Right lobe of liver (tissue), 6 donors: ENCODE measurements around the gene DUSP8. TPM values are rescaled to one million over a fixed set of nuclear protein-coding genes. Genes with fewer than 3 reads are reported as not detected.

Source experiments
- ATAC-seq, 4 donors: fragments of 200-7000 bp; cut with Tn5 transposase; one replicate each; pipeline ENCODE4 v1.9.1; 2020; ENCODE audit warnings: mild to moderate bottlenecking in 4 of 4, moderate library complexity in 4 of 4
- DNase-seq, 3 donors: peaks; one replicate each; pipeline ENCODE4 v3.0.0-alpha.2; 2020
- H3K27ac ChIP-seq, 3 donors: fragments of 200-600 bp; one replicate each; pipeline ENCODE4 v1.8.0; 2022
- H3K27me3 ChIP-seq, 2 donors: fragments of 200-600 bp; one replicate each; pipeline ENCODE4 v1.8.0; 2022
- H3K36me3 ChIP-seq, 4 donors: fragments of 200-600 bp; sonication (generic) in 1 of 4; one replicate each; pipeline versions ENCODE4 v1.5.1 to v1.8.0; 2017 to 2022; ENCODE audit warnings: control low read depth in 1 of 4
- H3K4me1 ChIP-seq, 4 donors: fragments of 200-600 bp; sonication (generic) in 1 of 4; one replicate each; pipeline versions ENCODE4 v1.5.1 to v1.8.0; 2017 to 2022; ENCODE audit warnings: control low read depth in 1 of 4
- H3K4me3 ChIP-seq, 3 donors: fragments of 200-600 bp; one replicate each; pipeline ENCODE4 v1.8.0; 2022
- H3K9me3 ChIP-seq, 4 donors: fragments of 200-600 bp; sonication (generic) in 1 of 4; one replicate each; pipeline versions ENCODE4 v1.5.1 to v1.8.0; 2017 to 2022; ENCODE audit warnings: control low read depth in 1 of 4
- CTCF ChIP-seq, 4 donors: fragments of 200-600 bp in 3 of 4; fragments of 450-650 bp in 1 of 4; IDR thresholded peaks; one replicate each; pipeline versions ENCODE4 v1.5.1 to v1.8.0; 2016 to 2022; ENCODE audit warnings: antibody characterized with exemption in 4 of 4, mild to moderate bottlenecking in 2 of 4
- POLR2A ChIP-seq: fragments of 450-650 bp; IDR thresholded peaks from one replicate; pipeline ENCODE4 v1.6.1; 2017; ENCODE audit warnings: antibody characterized with exemption, mild to moderate bottlenecking
- WGBS: methylation state at CpG from one replicate; pipeline ENCODE4 v1.1.6; 2018; ENCODE audit warnings: low coverage, low lambda C conversion rate; ENCODE audit not compliant: insufficient coverage; ENCODE audit errors: missing lambda C conversion rate; 5-methylcytosine and 5-hydroxymethylcytosine counted together
- intact Hi-C, 2 donors: fragments of 100-400 bp; cut with DNase I; formaldehyde crosslinking; loops; one replicate each; pipeline versions ENCODE4 v1.11.2 to v1.14.1; 2022
- total RNA-seq, 6 experiments: library from RNA; depleted of rRNA in 2 of 6; stranded (reverse); fragments of >200 nt in 2 of 6; fragmentation: NEBNext Ultra II Directional in 3 of 6; extraction: Animal tissue kit (Norgen Biotek cat#: 25700) in 3 of 6; gene quantifications; one replicate each; pipeline versions ENCODE4 v1.1.0 to v1.2.4, GENCODE V29; 2016 to 2023
- donor health status: DM: no; HTN: yes; CAD: no.
- donor health status: DM: no; HTN: no; CAD: no.
- donor health status: DM: no; HTN: no; CAD: no.
- donor health status: DM: no; HTN: yes; CAD: no.
- donor health status: DM: no; HTN: yes; CAD: no.

The DUSP8 gene
- total RNA-seq, 6 experiments from 2014 or later, result 0.22 to 13.7 (median 4.4) TPM

GRCh38 chr11:1533342-1533725 lies 38.7 kb downstream of the DUSP8 start:
- no CpG with 5 or more reads among the region's 10 CpGs for WGBS
- peaks cover 0 to 7% (median 3%) of the 10 kb centered on the region in 4 donors for H3K36me3 ChIP-seq
- no peak overlapping the region for H3K27ac ChIP-seq

GRCh38 chr11:1532606-1533341 lies 39.3 kb downstream of the DUSP8 start:
- TF ChIP-seq POLR2A (no peak), CTCF (IDR thresholded peaks at IDR 0.05) (no peak)

More at GRCh38 chr11:1533342-1533725, 38.7 kb downstream of the DUSP8 start:
- no peaks in the 10 kb centered on the region for H3K9me3 ChIP-seq
- no peak overlapping the region for H3K4me3 ChIP-seq
- ATAC-seq (no peak), DNase-seq (no peak)
- no peaks in the 10 kb centered on the region for H3K4me1 ChIP-seq
- intact Hi-C loops, result no loop called here
- no peaks in the 10 kb centered on the region for H3K27me3 ChIP-seq
- TF ChIP-seq CTCF (IDR thresholded peaks at IDR 0.05) (no peak), POLR2A (no peak)

GRCh38 chr11:1532014-1532586 lies 40.0 kb downstream of the DUSP8 start:
- Histone ChIP-seq H3K4me1 (no peaks in the 10 kb centered on the region), H3K4me3 (no peak overlapping the region), H3K36me3 (peaks cover 0 to 7% (median 3%) of the 10 kb centered on the region in 4 donors), H3K27me3 (no peaks in the 10 kb centered on the region), H3K9me3 (no peaks in the 10 kb centered on the region), H3K27ac (no peak overlapping the region)
- no peak for TF ChIP-seq POLR2A
- no peak for TF ChIP-seq CTCF (IDR thresholded peaks at IDR 0.05)
- ATAC-seq (no peak), DNase-seq (no peak)
- intact Hi-C loops, result no loop called here
- WGBS, result 90% methylated on average over 6 of the region's 17 CpGs

More at GRCh38 chr11:1532606-1533341, 39.3 kb downstream of the DUSP8 start:
- no peaks in the 10 kb centered on the region for H3K4me1 ChIP-seq
- H3K36me3 ChIP-seq, result peaks cover 0 to 7% (median 3%) of the 10 kb centered on the region in 4 donors
- H3K9me3 ChIP-seq, result no peaks in the 10 kb centered on the region
- no peak overlapping the region for H3K27ac ChIP-seq
- DNase-seq (no peak), ATAC-seq (no peak)
- no peaks in the 10 kb centered on the region for H3K27me3 ChIP-seq
- WGBS, result 80% methylated on average over 17 of the region's 20 CpGs
- intact Hi-C loops, result no loop called here
- no peak overlapping the region for H3K4me3 ChIP-seq

- ATAC-seq, result no peak
- WGBS, result 81% methylated on average over 8 of the region's 12 CpGs
- Histone ChIP-seq H3K27me3 (no peaks in the 10 kb centered on the region), H3K4me1 (no peaks in the 10 kb centered on the region), H3K27ac (no peak overlapping the region), H3K9me3 (no peaks in the 10 kb centered on the region), H3K36me3 (peaks cover 0 to 7% (median 3%) of the 10 kb centered on the region in 4 donors), H3K4me3 (no peak overlapping the region)
- no peak for DNase-seq
- intact Hi-C loops, result no loop called here
- no peak for TF ChIP-seq POLR2A
- no peak for TF ChIP-seq CTCF (IDR thresholded peaks at IDR 0.05)
Observed at GRCh38 chr11:1531449-1532013, 40.5 kb downstream of the DUSP8 start.
